Measurements from ENCODE around the gene SPTBN1.

The SPTBN1 gene

GRCh38 chr2:54673501-54673998 is 217.4 kb downstream of the SPTBN1 start:
- Histone ChIP-seq H3K27ac (no peak overlapping the region), H3K4me3 (ENCODE audit: low read depth, low read length) (no peak overlapping the region), H3K36me3 (replicated peaks) (peaks cover 21% of the 10 kb centered on the region), H3K27me3 (replicated peaks) (no peaks in the 10 kb centered on the region)
- TF ChIP-seq, protein P1, sequence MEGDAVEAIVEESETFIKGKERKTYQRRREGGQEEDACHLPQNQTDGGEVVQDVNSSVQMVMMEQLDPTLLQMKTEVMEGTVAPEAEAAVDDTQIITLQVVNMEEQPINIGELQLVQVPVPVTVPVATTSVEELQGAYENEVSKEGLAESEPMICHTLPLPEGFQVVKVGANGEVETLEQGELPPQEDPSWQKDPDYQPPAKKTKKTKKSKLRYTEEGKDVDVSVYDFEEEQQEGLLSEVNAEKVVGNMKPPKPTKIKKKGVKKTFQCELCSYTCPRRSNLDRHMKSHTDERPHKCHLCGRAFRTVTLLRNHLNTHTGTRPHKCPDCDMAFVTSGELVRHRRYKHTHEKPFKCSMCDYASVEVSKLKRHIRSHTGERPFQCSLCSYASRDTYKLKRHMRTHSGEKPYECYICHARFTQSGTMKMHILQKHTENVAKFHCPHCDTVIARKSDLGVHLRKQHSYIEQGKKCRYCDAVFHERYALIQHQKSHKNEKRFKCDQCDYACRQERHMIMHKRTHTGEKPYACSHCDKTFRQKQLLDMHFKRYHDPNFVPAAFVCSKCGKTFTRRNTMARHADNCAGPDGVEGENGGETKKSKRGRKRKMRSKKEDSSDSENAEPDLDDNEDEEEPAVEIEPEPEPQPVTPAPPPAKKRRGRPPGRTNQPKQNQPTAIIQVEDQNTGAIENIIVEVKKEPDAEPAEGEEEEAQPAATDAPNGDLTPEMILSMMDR (IDR thresholded peaks at IDR 0.05; ENCODE audit: low read depth, low read length, missing control alignments) = no peak
- DNase-seq = no peak
- in situ Hi-C loops (cut with HindIII; ENCODE audit: low pct_ligation_motif_present, low sequenced_read_pairs) = no loop called here

DNA sequence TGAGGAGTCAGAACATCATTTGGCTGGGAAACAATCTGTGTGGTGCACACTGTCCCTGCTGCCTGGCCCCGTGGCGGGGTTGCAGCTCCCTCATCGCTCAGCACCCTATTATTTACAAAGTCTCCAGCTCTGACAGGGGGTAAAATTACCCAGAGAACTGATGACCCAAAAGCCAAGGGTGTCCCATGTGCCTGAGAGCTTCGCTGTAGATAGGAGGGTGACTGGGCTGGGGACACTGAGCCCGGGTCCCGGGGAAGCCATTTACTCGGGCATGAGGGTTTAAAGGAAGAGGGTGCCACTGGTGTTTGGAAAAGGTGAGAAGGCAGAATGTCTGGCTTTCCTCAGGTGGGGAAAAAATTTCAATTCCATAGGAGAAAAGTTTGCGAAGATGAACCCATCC is 219.2 kb downstream of the SPTBN1 start:
- Histone ChIP-seq H3K36me3 (replicated peaks) (peaks cover 9% of the 10 kb centered on the region), H3K4me3 (ENCODE audit: low read depth, low read length) (no peak overlapping the region), H3K27ac (no peak overlapping the region), H3K27me3 (replicated peaks) (no peaks in the 10 kb centered on the region)
- no peak for DNase-seq
- in situ Hi-C loops (cut with HindIII; ENCODE audit: low pct_ligation_motif_present, low sequenced_read_pairs) = no loop called here
- TF ChIP-seq, protein P1 (IDR thresholded peaks at IDR 0.05; ENCODE audit: low read depth, low read length, missing control alignments) = no peak

- TF ChIP-seq, protein P1 (IDR thresholded peaks at IDR 0.05; ENCODE audit: low read depth, low read length, missing control alignments) = no peak
- Histone ChIP-seq H3K27ac (no peak overlapping the region), H3K36me3 (replicated peaks) (peaks cover 5% of the 10 kb centered on the region), H3K4me3 (ENCODE audit: low read depth, low read length) (no peak overlapping the region), H3K27me3 (replicated peaks) (no peaks in the 10 kb centered on the region)
- in situ Hi-C loops (cut with HindIII; ENCODE audit: low pct_ligation_motif_present, low sequenced_read_pairs) = no loop called here
- no peak for DNase-seq
Measured at GRCh38 chr2:54675738-54676137, 219.6 kb downstream of the SPTBN1 start.

GRCh38 chr2:54676656-54677055 is 220.5 kb downstream of the SPTBN1 start:
- Histone ChIP-seq H3K36me3 (replicated peaks) (no peaks in the 10 kb centered on the region), H3K27me3 (replicated peaks) (no peaks in the 10 kb centered on the region), H3K4me3 (ENCODE audit: low read depth, low read length) (no peak overlapping the region), H3K27ac (no peak overlapping the region)
- no peak for DNase-seq
- TF ChIP-seq, protein P1 (IDR thresholded peaks at IDR 0.05; ENCODE audit: low read depth, low read length, missing control alignments) = no peak
- in situ Hi-C loops (cut with HindIII; ENCODE audit: low pct_ligation_motif_present, low sequenced_read_pairs) = no loop called here

DNA sequence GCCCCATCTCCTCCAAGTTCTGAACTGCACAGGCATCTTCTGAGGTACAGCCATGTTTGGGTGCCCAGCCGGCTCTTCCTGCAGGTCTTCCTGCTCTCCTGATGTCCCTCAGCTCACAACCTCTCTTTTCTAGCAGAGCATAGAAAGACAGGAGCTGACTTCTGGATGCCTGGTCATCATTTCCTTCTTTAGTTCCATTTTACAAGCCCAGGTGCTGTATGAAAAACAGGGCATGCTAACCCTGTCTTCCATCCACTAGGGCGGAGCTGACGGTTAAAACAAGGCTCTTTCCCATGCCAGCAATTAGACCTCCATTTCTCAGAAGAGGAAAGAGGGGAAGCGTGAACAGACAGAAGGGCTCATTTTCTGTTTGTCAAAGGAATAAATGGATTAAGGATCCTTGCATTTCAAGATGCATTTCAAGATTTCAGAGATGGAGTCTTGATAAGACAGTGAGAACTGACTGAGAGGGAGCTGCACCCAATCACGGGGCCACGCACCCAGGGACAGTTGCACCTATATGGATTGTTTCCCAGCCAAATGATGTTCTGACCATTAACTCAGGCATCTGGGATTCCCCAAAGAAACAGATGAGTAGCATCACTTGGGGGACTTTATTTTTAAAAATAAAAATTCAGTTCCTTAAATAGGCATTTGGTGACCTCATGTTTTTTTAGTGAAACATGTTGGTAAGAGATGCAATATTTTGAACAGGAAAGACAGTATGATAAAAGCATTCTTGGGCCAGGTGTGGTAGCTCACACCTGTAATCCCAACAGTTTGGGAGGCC is 221.5 kb downstream of the SPTBN1 start:
- no peaks in the 10 kb centered on the region for H3K27me3 ChIP-seq (replicated peaks)
- H3K4me3 ChIP-seq (ENCODE audit: low read depth, low read length) = no peak overlapping the region
- H3K27ac ChIP-seq = no peak overlapping the region
- H3K36me3 ChIP-seq (replicated peaks) = no peaks in the 10 kb centered on the region
- TF ChIP-seq, protein P1 (IDR thresholded peaks at IDR 0.05; ENCODE audit: low read depth, low read length, missing control alignments) = no peak
- DNase-seq = no peak
- in situ Hi-C loops (cut with HindIII; ENCODE audit: low pct_ligation_motif_present, low sequenced_read_pairs) = no loop called here
